Activated B cell treated with CpG ODN at 0.5 μM for 24 hours (primary cell): ENCODE measurements around the gene ABHD17A. TPM values are rescaled to one million over a fixed set of nuclear protein-coding genes. Genes with fewer than 3 reads are reported as not detected.

ENCODE experiments used
- ATAC-seq: fragments of 200-7000 bp; cut with Tn5 transposase; one replicate; pipeline ENCODE4 v1.10.0; 2021; ENCODE audit warnings: low read depth, mild to moderate bottlenecking, moderate library complexity
- CTCF ChIA-PET: fragments of 350-600 bp; sonication (Branson Sonifier 250); formaldehyde crosslinking; loops from one replicate; lab custom pipeline; 2021; ENCODE audit warnings: antibody characterized with exemption; lab: Charles Lee
- POLR2A ChIA-PET: fragments of 350-600 bp; sonication (Branson Sonifier 250); formaldehyde crosslinking; loops from one replicate; lab custom pipeline; 2021; ENCODE audit warnings: antibody characterized with exemption; lab: Charles Lee
- DNase-seq: peaks from one replicate; pipeline ENCODE4 v3.0.0; 2022
- H3K27ac Mint-ChIP-seq: one replicate; pipeline ENCODE4 v1.8.0; 2020; ENCODE audit warnings: mixed read lengths
- H3K27me3 Mint-ChIP-seq: one replicate; pipeline ENCODE4 v1.8.0; 2021; ENCODE audit warnings: mixed read lengths
- H3K36me3 Mint-ChIP-seq: one replicate; pipeline ENCODE4 v1.8.0; 2021; ENCODE audit warnings: low read depth, mixed read lengths
- H3K4me1 Mint-ChIP-seq: one replicate; pipeline ENCODE4 v1.8.0; 2021; ENCODE audit warnings: mixed read lengths
- H3K4me3 Mint-ChIP-seq: one replicate; pipeline ENCODE4 v1.8.0; 2020; ENCODE audit warnings: mild to moderate bottlenecking, mixed read lengths
- H3K9me3 Mint-ChIP-seq: one replicate; pipeline ENCODE4 v1.8.0; 2020; ENCODE audit warnings: mixed read lengths
- intact Hi-C: fragments of 100-400 bp; cut with micrococcal nuclease; formaldehyde crosslinking; loops from one replicate; pipeline ENCODE4 v1.15.1; 2024
- total RNA-seq: library from RNA; stranded (reverse); gene quantifications from 2 replicates; pipeline ENCODE4 v1.2.3, GENCODE V29; 2022
- TF ChIP-seq, protein P1 (sequence below): fragments of 200-600 bp; IDR thresholded peaks from one replicate; pipeline ENCODE4 v1.8.0; 2022; ENCODE audit warnings: antibody characterized with exemption, mild to moderate bottlenecking

Gene ABHD17A
- total RNA-seq, 1 donor from 2014 or later = 64.3 TPM

DNA sequence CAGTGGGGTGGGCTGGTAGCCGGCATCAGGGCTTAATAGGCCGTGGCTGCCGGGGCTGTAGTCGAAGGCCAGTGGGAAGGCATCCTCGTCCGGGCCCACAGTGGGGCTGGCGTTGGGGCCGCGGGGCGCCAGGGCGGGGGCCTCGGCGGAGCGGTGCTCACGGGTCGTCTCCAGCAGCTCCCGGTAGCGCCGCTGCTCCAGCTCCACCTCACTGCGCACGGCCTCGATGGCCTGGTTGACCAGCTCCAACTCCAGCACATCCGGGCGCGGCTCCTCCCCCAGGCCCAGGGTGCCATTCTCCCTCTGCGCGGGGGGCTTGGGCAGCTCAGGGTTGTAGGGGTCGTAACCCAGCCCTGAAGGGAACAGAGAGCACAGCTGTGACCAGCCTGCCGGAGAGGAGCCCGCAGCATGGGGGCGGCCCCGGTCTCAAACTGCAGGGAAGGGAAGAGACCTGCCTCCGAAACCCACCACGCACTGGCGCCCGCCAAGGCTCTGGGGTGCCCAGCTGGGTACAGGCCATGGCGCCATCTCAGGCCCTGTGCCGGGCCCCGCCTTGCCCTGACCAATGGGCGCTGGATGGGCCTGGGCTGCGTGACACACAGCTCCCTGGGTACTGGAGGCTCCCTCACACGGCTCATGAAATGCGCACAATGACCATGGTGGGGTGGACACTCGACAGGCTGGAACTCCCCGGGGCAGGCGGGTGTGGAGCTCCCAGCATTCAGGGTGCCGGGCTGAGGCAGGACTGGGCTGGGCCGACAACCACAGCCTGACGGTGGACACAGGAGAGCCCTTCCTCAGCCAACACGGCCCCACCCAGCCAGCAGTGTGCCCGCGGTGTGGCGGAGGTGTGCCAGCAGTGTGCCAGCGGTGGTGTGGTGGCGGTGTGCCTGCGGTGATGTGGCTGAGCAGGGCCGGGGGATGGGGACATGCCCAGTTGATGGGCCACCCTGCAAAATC, 56.7 kb downstream of the ABHD17A start:
- ATAC-seq (no peak), DNase-seq (no peak)
- Mint-ChIP-seq H3K4me1 (peaks cover 3% of the 10 kb centered on the region), H3K27me3 (no peaks in the 10 kb centered on the region), H3K36me3 (peaks cover 38% of the 10 kb centered on the region), H3K9me3 (no peaks in the 10 kb centered on the region), H3K27ac (no peak overlapping the region), H3K4me3 (no peak overlapping the region)
- TF ChIP-seq, protein P1, sequence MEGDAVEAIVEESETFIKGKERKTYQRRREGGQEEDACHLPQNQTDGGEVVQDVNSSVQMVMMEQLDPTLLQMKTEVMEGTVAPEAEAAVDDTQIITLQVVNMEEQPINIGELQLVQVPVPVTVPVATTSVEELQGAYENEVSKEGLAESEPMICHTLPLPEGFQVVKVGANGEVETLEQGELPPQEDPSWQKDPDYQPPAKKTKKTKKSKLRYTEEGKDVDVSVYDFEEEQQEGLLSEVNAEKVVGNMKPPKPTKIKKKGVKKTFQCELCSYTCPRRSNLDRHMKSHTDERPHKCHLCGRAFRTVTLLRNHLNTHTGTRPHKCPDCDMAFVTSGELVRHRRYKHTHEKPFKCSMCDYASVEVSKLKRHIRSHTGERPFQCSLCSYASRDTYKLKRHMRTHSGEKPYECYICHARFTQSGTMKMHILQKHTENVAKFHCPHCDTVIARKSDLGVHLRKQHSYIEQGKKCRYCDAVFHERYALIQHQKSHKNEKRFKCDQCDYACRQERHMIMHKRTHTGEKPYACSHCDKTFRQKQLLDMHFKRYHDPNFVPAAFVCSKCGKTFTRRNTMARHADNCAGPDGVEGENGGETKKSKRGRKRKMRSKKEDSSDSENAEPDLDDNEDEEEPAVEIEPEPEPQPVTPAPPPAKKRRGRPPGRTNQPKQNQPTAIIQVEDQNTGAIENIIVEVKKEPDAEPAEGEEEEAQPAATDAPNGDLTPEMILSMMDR = no peak
- ChIA-PET POLR2A (no interaction called here), CTCF (interaction anchor here (0.8 kb wide), 2 partner anchors 283 to 1122 kb away, joined by 3 read pairs; no protein-coding TSS in a partner anchor)
- intact Hi-C loops = no loop called here

GRCh38 chr19:1827566-1828278, 57.6 kb downstream of the ABHD17A start:
- TF ChIP-seq, protein P1 = no peak
- intact Hi-C loops = loop anchor here (2.0 kb wide), 1 partner anchor 15 kb away; the partner anchor contains the start of gene ATP8B3
- H3K27me3 Mint-ChIP-seq = no peaks in the 10 kb centered on the region
- no peaks in the 10 kb centered on the region for H3K9me3 Mint-ChIP-seq
- ATAC-seq = no peak
- no peak overlapping the region for H3K4me3 Mint-ChIP-seq
- POLR2A ChIA-PET = no interaction called here
- no peak for DNase-seq
- H3K4me1 Mint-ChIP-seq = peaks cover 3% of the 10 kb centered on the region
- no peak overlapping the region for H3K27ac Mint-ChIP-seq
- H3K36me3 Mint-ChIP-seq = peaks cover 40% of the 10 kb centered on the region
- CTCF ChIA-PET = no interaction called here

Other genes with a start within 250 kb of the ABHD17A start
- 139 and 143 TPM in 2 replicates for gene TCF3, start 232.9 kb downstream of the ABHD17A start, total RNA-seq
- not detected in 2 replicates for gene ONECUT3, start 132.0 kb downstream of the ABHD17A start, total RNA-seq
- 2.3 and 3.9 TPM in 2 replicates for gene ATP8B3, start 73.2 kb downstream of the ABHD17A start, total RNA-seq
- 56.3 and 69.6 TPM in 2 replicates for gene REXO1, start 37.0 kb downstream of the ABHD17A start, total RNA-seq
- gene KLF16, start 21.9 kb downstream of the ABHD17A start, total RNA-seq = 21.5 and 25.2 TPM in 2 replicates
- gene ADAT3, start 19.9 kb upstream of the ABHD17A start, total RNA-seq = 8.5 and 14.1 TPM in 2 replicates
- 47.6 and 59.7 TPM in 2 replicates for gene SCAMP4, start 19.9 kb upstream of the ABHD17A start, total RNA-seq
- 83.1 and 89.1 TPM in 2 replicates for gene CSNK1G2, start 55.7 kb upstream of the ABHD17A start, total RNA-seq
- 55.1 and 57.3 TPM in 2 replicates for gene BTBD2, start 130.2 kb upstream of the ABHD17A start, total RNA-seq
- gene MKNK2, start 165.7 kb upstream of the ABHD17A start, total RNA-seq = 1,134 and 1,197 TPM in 2 replicates
- gene MOB3A, start 210.8 kb upstream of the ABHD17A start, total RNA-seq = 179 and 189 TPM in 2 replicates
- gene IZUMO4, start 211.4 kb upstream of the ABHD17A start, total RNA-seq = 73.0 and 78.6 TPM in 2 replicates